Glutamatergic neuron (in vitro differentiated cells): ENCODE results near the gene LRP8. TPM values are rescaled to one million over a fixed set of nuclear protein-coding genes. Genes with fewer than 3 reads are reported as not detected.

Source experiments
- DNase-seq: peaks from one replicate; pipeline ENCODE4 v3.0.0; 2022
- H3K27ac Mint-ChIP-seq: one replicate; pipeline ENCODE4 v1.8.0; 2020; ENCODE audit warnings: mild to moderate bottlenecking, mixed read lengths, inconsistent platforms; ENCODE audit not compliant: unreplicated experiment
- H3K27me3 Mint-ChIP-seq: one replicate; pipeline ENCODE4 v1.8.0; 2020; ENCODE audit warnings: mild to moderate bottlenecking, moderate library complexity, mixed read lengths, inconsistent platforms; ENCODE audit not compliant: unreplicated experiment
- H3K36me3 Mint-ChIP-seq: one replicate; pipeline ENCODE4 v1.8.0; 2020; ENCODE audit warnings: mild to moderate bottlenecking, mixed read lengths, inconsistent platforms; ENCODE audit not compliant: unreplicated experiment
- H3K4me1 Mint-ChIP-seq: one replicate; pipeline ENCODE4 v1.8.0; 2020; ENCODE audit warnings: mild to moderate bottlenecking, low read depth, mixed read lengths, inconsistent platforms; ENCODE audit not compliant: unreplicated experiment
- H3K4me3 Mint-ChIP-seq: one replicate; pipeline ENCODE4 v1.8.0; 2020; ENCODE audit warnings: mild to moderate bottlenecking, mixed read lengths, inconsistent platforms; ENCODE audit not compliant: unreplicated experiment
- H3K9me3 Mint-ChIP-seq: one replicate; pipeline ENCODE4 v1.8.0; 2020; ENCODE audit warnings: mild to moderate bottlenecking, moderate library complexity, mixed read lengths, inconsistent platforms; ENCODE audit not compliant: unreplicated experiment
- CTCF ChIP-seq: fragments of 200-600 bp; sonication (generic); IDR thresholded peaks from one replicate; pipeline ENCODE4 v1.5.0; 2021; ENCODE audit not compliant: partially characterized antibody, unreplicated experiment
- total RNA-seq: library from RNA; stranded (reverse); fragmentation: NEBNext Ultra II Directional; extraction: Animal tissue kit (Norgen Biotek cat#: 25700); gene quantifications from one replicate; pipeline ENCODE4 v1.2.1, GENCODE V29; 2021; ENCODE audit not compliant: unreplicated experiment

LRP8 gene
- total RNA-seq, 1 donor from 2014 or later, result 57.9 TPM

GRCh38 chr1:53327182-53327913 is 522 bp downstream of the LRP8 start:
- H3K4me1 Mint-ChIP-seq, result peaks cover 21% of the 10 kb centered on the region
- H3K27me3 Mint-ChIP-seq, result peaks cover 9% of the 10 kb centered on the region
- H3K9me3 Mint-ChIP-seq, result peaks cover 14% of the 10 kb centered on the region
- peak; percentile 81 for DNase-seq
- no peak for TF ChIP-seq CTCF
- H3K36me3 Mint-ChIP-seq, result no peaks in the 10 kb centered on the region
- H3K4me3 Mint-ChIP-seq, result peak overlapping the region; percentile 95
- H3K27ac Mint-ChIP-seq, result peak overlapping the region; percentile 70

- no peaks in the 10 kb centered on the region for H3K36me3 Mint-ChIP-seq
- peaks cover 23% of the 10 kb centered on the region for H3K4me1 Mint-ChIP-seq
- peaks cover 18% of the 10 kb centered on the region for H3K9me3 Mint-ChIP-seq
- H3K4me3 Mint-ChIP-seq, result peak overlapping the region; percentile 95
- TF ChIP-seq CTCF, result no peak
- peaks cover 13% of the 10 kb centered on the region for H3K27me3 Mint-ChIP-seq
- peak; percentile 50 for DNase-seq
- peak overlapping the region; percentile 70 for H3K27ac Mint-ChIP-seq
These were observed 1.2 kb downstream of the LRP8 start for GRCh38 chr1:53326598-53327181.

DNA sequence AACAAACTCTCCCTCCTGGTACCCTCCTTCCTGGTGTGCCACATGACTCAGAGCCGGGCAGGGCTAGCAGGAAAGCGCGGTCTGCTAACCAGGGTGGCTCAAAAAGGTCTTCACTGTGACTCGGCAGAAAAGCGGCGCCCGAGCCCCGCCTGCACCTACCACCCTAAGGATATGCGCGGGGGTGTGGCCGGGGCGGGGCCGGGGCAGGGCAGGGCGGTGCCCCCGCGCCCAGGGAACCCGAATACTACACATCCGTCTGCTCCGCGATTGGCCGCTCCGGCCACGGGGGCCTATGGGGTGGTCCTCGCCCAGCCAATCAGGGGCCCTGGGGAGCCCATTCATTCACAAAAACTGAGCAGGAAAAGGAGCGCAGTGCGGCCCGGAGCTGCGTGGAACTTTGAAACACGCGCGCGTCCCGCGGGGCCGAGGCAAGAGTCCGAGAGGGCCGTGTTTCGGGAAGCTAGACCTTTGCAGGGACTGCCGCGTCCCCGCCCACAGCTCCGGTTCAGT is 1.7 kb downstream of the LRP8 start:
- DNase-seq, result peak; percentile 83
- Mint-ChIP-seq H3K27me3 (peaks cover 12% of the 10 kb centered on the region), H3K27ac (peak overlapping the region; percentile 64), H3K4me1 (peaks cover 28% of the 10 kb centered on the region), H3K9me3 (peaks cover 18% of the 10 kb centered on the region), H3K4me3 (peak overlapping the region; percentile 87), H3K36me3 (no peaks in the 10 kb centered on the region)
- TF ChIP-seq CTCF, result no peak

- Mint-ChIP-seq H3K4me1 (peaks cover 33% of the 10 kb centered on the region), H3K27me3 (peaks cover 14% of the 10 kb centered on the region), H3K36me3 (no peaks in the 10 kb centered on the region), H3K4me3 (peak overlapping the region; percentile 83), H3K9me3 (peaks cover 20% of the 10 kb centered on the region), H3K27ac (no peak overlapping the region)
- no peak for TF ChIP-seq CTCF
- peak; percentile 15 for DNase-seq
These were observed 2.4 kb downstream of the LRP8 start for GRCh38 chr1:53325326-53326087.
